AML-193 (cell line): ENCODE results near the gene KRTAP5-1.

Experiments used
- DNase-seq, 2 experiments: peaks; one replicate each; lab custom pipeline; 2025; lab: John Stamatoyannopoulos, UW

KRTAP5-1 gene

GRCh38 chr11:1572197-1573076, 12.6 kb downstream of the KRTAP5-1 start, which contains the start of gene DUSP8:
Gene DUSP8 (minus strand): TSS chr11:1572271. CDS start chr11:1565826, 6,445 bp downstream.
- DNase-seq = peak in 1 of 2 experiments; percentile 28

- no peak for DNase-seq
Measured at GRCh38 chr11:1571760-1572196, 13.3 kb downstream of the KRTAP5-1 start.

GRCh38 chr11:1570896-1571759, 14.0 kb downstream of the KRTAP5-1 start:
- no peak for DNase-seq

- no peak for DNase-seq
Measured at GRCh38 chr11:1570531-1570895, 14.6 kb downstream of the KRTAP5-1 start.

GRCh38 chr11:1570001-1570453, 15.1 kb downstream of the KRTAP5-1 start:
- no peak for DNase-seq

- no peak for DNase-seq
Measured at GRCh38 chr11:1569251-1569780, 15.8 kb downstream of the KRTAP5-1 start.

GRCh38 chr11:1568441-1568911, 16.6 kb downstream of the KRTAP5-1 start:
- no peak for DNase-seq

GRCh38 chr11:1567721-1568100, 17.4 kb downstream of the KRTAP5-1 start:
- no peak for DNase-seq

- DNase-seq = no peak
Measured at GRCh38 chr11:1567052-1567720, 17.9 kb downstream of the KRTAP5-1 start.

- DNase-seq = no peak
Measured at GRCh38 chr11:1566381-1567051, 18.6 kb downstream of the KRTAP5-1 start.

GRCh38 chr11:1565904-1566247, 19.2 kb downstream of the KRTAP5-1 start:
- no peak for DNase-seq

- no peak for DNase-seq
Measured at GRCh38 chr11:1565173-1565903, 19.7 kb downstream of the KRTAP5-1 start.

GRCh38 chr11:1564535-1565172, 20.4 kb downstream of the KRTAP5-1 start:
- no peak for DNase-seq

GRCh38 chr11:1563697-1564534, 21.2 kb downstream of the KRTAP5-1 start:
- no peak for DNase-seq

GRCh38 chr11:1563149-1563638, 21.9 kb downstream of the KRTAP5-1 start:
- DNase-seq = no peak

- DNase-seq = no peak
Measured at GRCh38 chr11:1562469-1563148, 22.5 kb downstream of the KRTAP5-1 start.

GRCh38 chr11:1561955-1562354, 23.1 kb downstream of the KRTAP5-1 start:
- no peak for DNase-seq

- no peak for DNase-seq
Measured at GRCh38 chr11:1561266-1561665, 23.8 kb downstream of the KRTAP5-1 start.
